Activated T-cell treated with anti-CD3 and anti-CD28 coated beads for 1 hour (primary cell): ENCODE measurements around the gene PTPRO.
"Not testable (repeated sequence)": the region's sequence is repeated elsewhere in the genome, so short reads cannot be mapped to it uniquely, and the experiment has no call there.

Experiments
- DNase-seq: peaks from one replicate; pipeline ENCODE4 v3.0.0-alpha.2; 2020; ENCODE audit warnings: low read depth

The PTPRO gene

GRCh38 chr12:15603474-15604085 lies 281.3 kb downstream of the PTPRO start:
- no peak for DNase-seq

- no peak for DNase-seq
These were observed 283.7 kb downstream of the PTPRO start for GRCh38 chr12:15605881-15606590.

- DNase-seq, result no peak
These were observed 286.1 kb downstream of the PTPRO start for GRCh38 chr12:15608406-15608805.

GRCh38 chr12:15608941-15609340 lies 286.6 kb downstream of the PTPRO start:
- no peak for DNase-seq

- no peak for DNase-seq
These were observed 291.7 kb downstream of the PTPRO start for GRCh38 chr12:15613981-15614380.

GRCh38 chr12:15616495-15616894 lies 294.2 kb downstream of the PTPRO start:
- not testable (repeated sequence) for DNase-seq

- no peak for DNase-seq
These were observed 298.6 kb downstream of the PTPRO start for GRCh38 chr12:15620741-15621539.

- no peak for DNase-seq
These were observed 302.8 kb downstream of the PTPRO start for GRCh38 chr12:15625075-15625474.

- DNase-seq, result no peak
These were observed 306.0 kb downstream of the PTPRO start for GRCh38 chr12:15627995-15628945.

GRCh38 chr12:15629108-15629507 lies 306.8 kb downstream of the PTPRO start:
- no peak for DNase-seq

GRCh38 chr12:15629761-15630160 lies 307.5 kb downstream of the PTPRO start:
- DNase-seq, result no peak

- DNase-seq, result no peak
These were observed 308.9 kb downstream of the PTPRO start for GRCh38 chr12:15631007-15631715.

GRCh38 chr12:15632708-15633107 lies 310.4 kb downstream of the PTPRO start:
- no peak for DNase-seq

- DNase-seq, result no peak
These were observed 310.9 kb downstream of the PTPRO start for GRCh38 chr12:15633201-15633600.

- no peak for DNase-seq
These were observed 311.8 kb downstream of the PTPRO start for GRCh38 chr12:15634010-15634683.

GRCh38 chr12:15636060-15636890 lies 314.0 kb downstream of the PTPRO start:
- DNase-seq, result no peak

GRCh38 chr12:15638231-15638630 lies 315.9 kb downstream of the PTPRO start:
- no peak for DNase-seq

- DNase-seq, result no peak
These were observed 322.4 kb downstream of the PTPRO start for GRCh38 chr12:15644700-15645099.

- no peak for DNase-seq
These were observed 324.3 kb downstream of the PTPRO start for GRCh38 chr12:15646581-15646980.
